ENCODE results near the gene SMCR8.
"Not testable (repeated sequence)": the region's sequence is repeated elsewhere in the genome, so short reads cannot be mapped to it uniquely, and the experiment has no call there.

The SMCR8 gene

GRCh38 chr17:18314731-18315561, at the start of gene SMCR8, which contains the start of gene TOP3A:
SMCR8 (plus strand) TSS chr17:18315293; CDS start chr17:18315790, 497 bp downstream.
TOP3A (minus strand) TSS chr17:18314994; CDS start chr17:18314778, 216 bp downstream.
- DNase-seq, result peak; percentile 91

GRCh38 chr17:18267366-18267765, 47.7 kb upstream of the SMCR8 start:
- no peak for DNase-seq

- DNase-seq, result no peak
Measured at GRCh38 chr17:18267927-18268711, 47.0 kb upstream of the SMCR8 start.

- DNase-seq, result no peak
Measured at GRCh38 chr17:18270046-18270931, 44.8 kb upstream of the SMCR8 start.

GRCh38 chr17:18277076-18277475, 38.0 kb upstream of the SMCR8 start:
- no peak for DNase-seq

- DNase-seq, result no peak
Measured at GRCh38 chr17:18278867-18279266, 36.2 kb upstream of the SMCR8 start.

- no peak for DNase-seq
Measured at GRCh38 chr17:18280249-18280648, 34.8 kb upstream of the SMCR8 start.

GRCh38 chr17:18280766-18281371, 34.2 kb upstream of the SMCR8 start:
- no peak for DNase-seq

- no peak for DNase-seq
Measured at GRCh38 chr17:18281788-18282187, 33.3 kb upstream of the SMCR8 start.

- DNase-seq, result no peak
Measured at GRCh38 chr17:18285296-18285695, 29.8 kb upstream of the SMCR8 start.

GRCh38 chr17:18291718-18292540, 23.2 kb upstream of the SMCR8 start:
- DNase-seq, result no peak

GRCh38 chr17:18298061-18298460, 17.0 kb upstream of the SMCR8 start:
- DNase-seq, result not testable (repeated sequence)

GRCh38 chr17:18300725-18301480, 14.2 kb upstream of the SMCR8 start:
- DNase-seq, result no peak

- not testable (repeated sequence) for DNase-seq
Measured at GRCh38 chr17:18303206-18303605, 11.9 kb upstream of the SMCR8 start.

GRCh38 chr17:18309202-18309601, 5.9 kb upstream of the SMCR8 start:
- no peak for DNase-seq

- DNase-seq, result no peak
Measured at GRCh38 chr17:18314059-18314730, 898 bp upstream of the SMCR8 start.

GRCh38 chr17:18315562-18315922, 449 bp downstream of the SMCR8 start:
- no peak for DNase-seq

GRCh38 chr17:18315961-18316360, 868 bp downstream of the SMCR8 start:
- no peak for DNase-seq

GRCh38 chr17:18318117-18318516, 3.0 kb downstream of the SMCR8 start:
- no peak for DNase-seq

GRCh38 chr17:18318771-18319450, 3.8 kb downstream of the SMCR8 start:
- DNase-seq, result no peak
